Stimulated activated CD4-positive, alpha-beta T cell treated with anti-CD3 and anti-CD28 coated beads, Interleukin-1b, Interleukin-23, amount 100 ng/mL, for 1 hour (primary cell): ENCODE measurements around the gene OR2A1.
"Not testable (repeated sequence)": the region's sequence is repeated elsewhere in the genome, so short reads cannot be mapped to it uniquely, and the experiment has no call there.

Source experiments
- DNase-seq, 2 donors: peaks; one replicate each; pipeline ENCODE4 v3.0.0-alpha.2; 2020; ENCODE audit warnings: low read depth in 2 of 2

Gene OR2A1

DNA sequence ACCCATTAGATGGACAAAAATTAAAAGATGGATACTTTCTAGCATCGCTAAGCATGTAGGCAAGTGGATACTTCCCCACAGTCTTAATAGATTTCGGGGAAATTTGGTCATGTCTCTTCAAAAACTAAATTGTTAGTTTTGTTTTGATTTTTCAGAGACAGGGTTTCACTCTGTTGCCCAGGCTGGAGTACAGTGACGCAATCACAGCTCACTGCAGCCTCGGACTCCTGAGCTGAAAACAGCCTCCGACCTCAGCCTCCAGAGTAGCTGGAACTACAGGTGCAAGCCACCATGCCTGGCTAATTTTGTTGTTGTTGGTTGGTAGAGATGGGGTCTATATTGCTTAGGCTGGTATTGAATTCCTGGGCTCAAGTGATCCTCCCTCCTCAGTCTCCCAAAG lies 13.6 kb downstream of the OR2A1 start:
- not testable (repeated sequence) for DNase-seq

GRCh38 chr7:144330044-144330443 lies 17.8 kb downstream of the OR2A1 start:
- DNase-seq: not testable (repeated sequence)

- DNase-seq: not testable (repeated sequence)
These were observed 19.2 kb downstream of the OR2A1 start for GRCh38 chr7:144331221-144331995.

GRCh38 chr7:144331996-144332288 lies 19.7 kb downstream of the OR2A1 start:
- DNase-seq: not testable (repeated sequence)

GRCh38 chr7:144348625-144349024 lies 36.4 kb downstream of the OR2A1 start:
- DNase-seq: not testable (repeated sequence)

- DNase-seq: not testable (repeated sequence)
These were observed 39.4 kb downstream of the OR2A1 start for GRCh38 chr7:144351667-144352066.

DNA sequence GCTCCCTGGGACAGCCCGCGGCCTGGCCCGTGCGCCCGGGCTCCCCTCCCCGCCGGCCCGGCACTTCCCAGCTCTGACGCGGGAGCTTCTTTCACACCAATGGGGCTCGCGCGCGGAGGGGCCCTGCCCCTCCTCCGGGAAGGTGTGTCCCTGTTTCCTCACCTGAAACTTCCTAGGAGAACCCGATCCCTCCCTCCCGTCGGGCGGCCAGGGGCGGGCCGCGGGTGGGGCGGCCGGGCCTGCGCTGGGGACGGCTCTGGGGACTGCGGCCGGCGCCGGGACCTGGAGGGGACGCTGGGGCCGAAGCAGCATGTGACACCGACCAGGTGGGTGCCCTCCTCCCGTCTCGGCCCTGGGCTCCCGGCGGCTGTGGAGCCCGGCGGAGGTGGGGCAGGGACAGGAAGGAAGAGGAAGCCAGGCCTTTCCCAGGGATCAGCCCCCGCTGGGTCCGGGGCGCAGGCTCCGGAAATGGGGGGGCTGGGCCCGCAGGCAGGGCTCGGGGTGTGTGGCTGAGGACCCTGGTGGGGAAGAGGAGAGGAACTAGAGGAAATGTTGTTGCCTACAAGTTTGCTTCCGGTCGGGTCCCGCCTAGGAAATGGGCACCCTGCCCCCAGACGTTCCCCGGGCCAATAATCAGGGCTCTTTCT lies 43.1 kb downstream of the OR2A1 start, which contains the start of gene ARHGEF5:
Gene ARHGEF5 (plus strand): TSS at position 227 of the 647 bp plus-strand sequence. CDS start 7,268 bp downstream, outside the sequence.
- not testable (repeated sequence) for DNase-seq

GRCh38 chr7:144356185-144356584 lies 44.0 kb downstream of the OR2A1 start:
- not testable (repeated sequence) for DNase-seq

GRCh38 chr7:144356860-144357259 lies 44.6 kb downstream of the OR2A1 start:
- not testable (repeated sequence) for DNase-seq

DNA sequence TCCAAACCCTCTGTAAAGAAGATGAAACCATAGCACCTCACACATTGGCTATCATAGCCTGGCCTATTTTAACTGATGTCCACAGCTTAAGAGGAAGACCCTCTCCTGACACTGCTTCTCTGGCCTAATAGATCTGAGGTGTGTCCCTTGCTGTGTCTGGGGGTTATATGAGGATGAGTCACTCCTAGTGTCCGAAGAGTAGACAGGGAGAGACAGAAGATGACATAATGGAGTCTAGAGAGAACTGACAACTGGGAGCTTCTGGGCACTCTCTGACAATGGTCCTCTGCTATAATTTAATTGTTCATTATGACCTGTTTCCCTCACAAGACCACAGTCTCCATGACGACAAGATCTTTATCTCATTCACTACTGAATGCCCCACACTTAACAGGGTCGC lies 49.8 kb downstream of the OR2A1 start:
- not testable (repeated sequence) for DNase-seq

GRCh38 chr7:144365523-144365922 lies 53.3 kb downstream of the OR2A1 start:
- not testable (repeated sequence) for DNase-seq

DNA sequence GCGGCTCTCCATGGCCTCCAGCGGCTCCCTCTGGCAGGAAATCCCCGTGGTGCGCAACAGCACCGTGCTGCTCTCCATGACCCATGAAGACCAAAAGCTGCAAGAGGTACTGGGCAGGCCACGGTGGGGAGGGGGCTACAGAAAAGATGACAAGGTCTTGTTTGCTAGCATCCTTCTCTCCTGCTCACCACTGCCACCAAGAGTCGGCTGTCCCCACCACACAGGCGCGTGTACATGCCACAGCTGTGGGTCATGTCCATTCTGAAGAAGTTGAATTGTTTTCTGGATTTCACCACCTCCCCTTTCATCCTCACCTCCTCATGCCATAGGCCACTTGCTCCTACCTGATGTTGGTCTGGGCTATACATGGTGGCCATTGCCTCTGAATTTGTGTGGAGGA lies 55.0 kb downstream of the OR2A1 start:
- not testable (repeated sequence) for DNase-seq

GRCh38 chr7:144369221-144369620 lies 57.0 kb downstream of the OR2A1 start:
- DNase-seq: not testable (repeated sequence)
